Peyer's patch (tissue), 4 donors: ENCODE measurements around the gene IFITM5.

Source experiments
- CTCF ChIP-seq, 6 experiments: fragments of 450-650 bp in 4 of 6; fragments of 200-600 bp in 2 of 6; sonication (generic) in 1 of 6; IDR thresholded peaks; one replicate each; pipeline ENCODE4 v1.5.1; 2017 to 2019; ENCODE audit warnings: antibody characterized with exemption in 6 of 6, mild to moderate bottlenecking in 3 of 6, moderate library complexity in 1 of 6
- POLR2A ChIP-seq, 2 donors: fragments of 450-650 bp; IDR thresholded peaks; one replicate each; pipeline ENCODE4 v1.5.1; 2017; ENCODE audit warnings: antibody characterized with exemption in 2 of 2, mild to moderate bottlenecking in 2 of 2, moderate library complexity in 2 of 2

GRCh38 chr11:324156-324555, 24.8 kb upstream of the IFITM5 start:
- no peak for TF ChIP-seq POLR2A (IDR thresholded peaks at IDR 0.05)
- no peak for TF ChIP-seq CTCF (IDR thresholded peaks at IDR 0.05)
